Head of caudate nucleus (tissue), 42 donors: ENCODE measurements around the gene DNAJC30.
"Not testable (repeated sequence)": the region's sequence is repeated elsewhere in the genome, so short reads cannot be mapped to it uniquely, and the experiment has no call there.

Source experiments
- DNase-seq, 42 donors: peaks; one replicate each; pipeline versions ENCODE4 v3.0.0 to v3.0.0-alpha.2; 2020 to 2021; ENCODE audit warnings: mixed read lengths in 7 of 42
- intact Hi-C: fragments of 100-400 bp; cut with DNase I; formaldehyde crosslinking; loops from one replicate; pipeline ENCODE4 v1.15.0; 2022

DNAJC30 gene

GRCh38 chr7:73683056-73683787 is at the start of gene DNAJC30, which contains the start of gene BUD23:
Gene DNAJC30 (minus strand): TSS chr7:73683453. CDS start chr7:73683423, 30 bp downstream.
Gene BUD23 (plus strand): TSS chr7:73683597. CDS start chr7:73683626, 29 bp downstream.
- intact Hi-C loops, result loop anchor here (5.0 kb wide), 1 partner anchor 34 kb away; the partner anchor contains the start of gene STX1A

GRCh38 chr7:73732397-73732796 is 49.1 kb upstream of the DNAJC30 start:
- DNase-seq, result no peak
- intact Hi-C loops, result no loop called here

More at GRCh38 chr7:73683056-73683787, at the start of gene DNAJC30, which contains the start of gene BUD23:
- DNase-seq, result peak; percentile 92 to 98 (median 95)

GRCh38 chr7:73730485-73730884 is 47.2 kb upstream of the DNAJC30 start:
- intact Hi-C loops, result no loop called here
- DNase-seq, result no peak

DNA sequence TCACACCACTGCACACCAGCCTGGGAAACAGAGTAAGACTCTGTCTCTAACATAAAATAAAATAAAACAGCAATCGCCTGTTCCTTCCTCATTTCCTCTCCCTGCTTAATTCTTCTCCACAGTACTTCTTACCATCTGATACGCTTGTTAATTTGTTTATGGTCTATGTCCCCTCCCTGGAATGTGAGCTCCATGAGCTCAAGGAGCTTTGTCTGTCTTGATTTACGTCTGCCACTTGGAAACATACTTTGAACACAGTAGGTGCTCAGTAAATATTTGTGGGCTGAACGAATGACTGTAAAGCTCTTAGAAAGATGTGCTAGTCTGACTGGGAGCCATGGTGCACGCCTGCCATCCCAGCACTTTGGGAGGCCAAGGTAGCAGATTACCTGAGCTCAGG is 45.3 kb upstream of the DNAJC30 start:
- DNase-seq, result no peak
- intact Hi-C loops, result no loop called here

- intact Hi-C loops, result no loop called here
Measured at GRCh38 chr7:73727952-73728351, 44.7 kb upstream of the DNAJC30 start.

GRCh38 chr7:73726083-73726466 is 42.8 kb upstream of the DNAJC30 start:
- intact Hi-C loops, result no loop called here
- DNase-seq, result no peak

More at GRCh38 chr7:73727952-73728351, 44.7 kb upstream of the DNAJC30 start:
- no peak for DNase-seq

GRCh38 chr7:73723813-73724212 is 40.6 kb upstream of the DNAJC30 start:
- no peak for DNase-seq
- intact Hi-C loops, result no loop called here

- no peak for DNase-seq
- intact Hi-C loops, result no loop called here
Measured at GRCh38 chr7:73722785-73723184, 39.5 kb upstream of the DNAJC30 start.

- intact Hi-C loops, DNase-seq: not testable (repeated sequence)
Measured at GRCh38 chr7:73722182-73722581, 38.9 kb upstream of the DNAJC30 start.

- intact Hi-C loops, result no loop called here
- peak in 35 of 42 donors; percentile 26 to 80 (median 59) for DNase-seq
Measured at GRCh38 chr7:73721377-73721817, 38.1 kb upstream of the DNAJC30 start.

- intact Hi-C loops, DNase-seq: not testable (repeated sequence)
Measured at GRCh38 chr7:73720443-73720842, 37.2 kb upstream of the DNAJC30 start.

DNA sequence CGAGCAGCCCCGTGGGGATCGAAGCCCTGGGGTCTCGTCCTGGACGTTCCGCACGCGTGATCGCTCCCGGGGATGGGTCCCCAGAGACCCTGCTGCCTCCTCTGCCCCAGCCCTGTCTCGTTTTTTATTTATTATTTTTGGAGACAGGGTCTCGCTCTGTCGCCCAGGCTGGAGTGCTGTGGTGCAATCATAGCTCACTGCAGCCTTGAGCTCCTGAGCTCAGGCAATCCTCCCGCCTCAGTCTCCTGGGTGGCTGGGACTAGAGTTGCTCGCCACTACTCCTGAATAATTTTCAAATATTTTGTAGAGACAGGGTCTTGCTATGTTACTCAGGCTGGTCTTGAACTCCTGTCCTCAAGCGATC is 36.5 kb upstream of the DNAJC30 start:
- DNase-seq, result no peak
- intact Hi-C loops, result loop anchor here (5.0 to 10.0 kb wide), 2 partner anchors 37 to 145 kb away; partner anchors contain the start of genes BUD23, DNAJC30 and TBL2

DNA sequence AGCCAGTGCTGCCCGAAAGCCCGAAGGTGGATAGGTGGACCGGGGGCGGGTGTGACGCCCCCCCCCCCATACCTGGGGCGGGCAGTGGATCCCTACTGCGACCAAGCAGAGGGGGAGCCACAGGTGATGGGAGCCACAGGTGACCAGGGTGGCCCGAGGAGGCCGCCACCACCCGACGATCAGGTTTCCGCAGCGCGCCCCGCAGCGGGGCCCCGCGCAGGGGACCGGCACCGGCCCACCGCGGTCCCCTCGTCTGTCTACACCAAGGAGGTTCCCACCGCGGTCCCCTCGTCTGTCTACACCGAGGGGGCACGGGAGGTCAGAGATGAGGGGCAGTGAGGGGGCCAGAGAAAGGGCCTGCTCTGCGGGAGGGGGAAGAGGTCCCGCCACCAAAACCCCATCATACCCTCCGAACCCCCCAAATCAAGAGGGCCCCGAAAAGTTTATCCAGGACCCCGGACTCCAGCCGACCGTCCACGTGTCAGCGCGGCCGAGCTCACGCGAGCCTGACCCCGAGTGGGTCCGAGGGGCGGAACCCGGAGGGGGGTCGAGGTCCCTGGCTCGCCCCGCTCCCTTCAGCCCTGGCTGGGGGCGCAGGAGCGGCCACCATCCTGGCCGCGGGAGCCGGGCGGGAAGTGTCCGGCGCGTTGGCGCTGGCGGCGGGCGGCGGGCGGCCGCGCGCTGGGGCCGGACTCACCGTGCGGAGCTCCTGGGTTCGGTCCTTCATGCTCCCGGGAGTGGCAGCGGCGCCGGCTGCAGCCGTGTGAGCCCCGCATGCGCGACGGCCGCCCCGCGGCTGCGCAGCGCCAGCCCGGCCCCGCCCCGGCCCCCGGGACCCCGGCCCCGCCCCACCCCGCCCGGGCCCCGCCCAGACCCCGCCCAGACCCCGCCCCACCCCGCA is 35.9 kb upstream of the DNAJC30 start, which contains the start of gene STX1A:
Gene STX1A, minus strand, starts transcription at position 765 of the 901 bp plus-strand sequence. Its CDS starts 38 bp downstream, at position 727.
- intact Hi-C loops, result loop anchor here (5.0 to 10.0 kb wide), 2 partner anchors 37 to 144 kb away; partner anchors contain the start of genes BUD23, DNAJC30 and TBL2
- peak in 40 of 42 donors; percentile 47 to 85 (median 67) for DNase-seq

- intact Hi-C loops, result loop anchor here (5.0 to 10.0 kb wide), 2 partner anchors 36 to 144 kb away; partner anchors contain the start of genes BUD23, DNAJC30 and TBL2
- DNase-seq, result no peak
Measured at GRCh38 chr7:73718438-73718881, 35.2 kb upstream of the DNAJC30 start.

GRCh38 chr7:73717991-73718405 is 34.7 kb upstream of the DNAJC30 start:
- intact Hi-C loops, result loop anchor here (5.0 to 10.0 kb wide), 2 partner anchors 36 to 143 kb away; partner anchors contain the start of genes BUD23, DNAJC30 and TBL2
- peak in 1 of 42 donors; percentile 38 for DNase-seq

DNA sequence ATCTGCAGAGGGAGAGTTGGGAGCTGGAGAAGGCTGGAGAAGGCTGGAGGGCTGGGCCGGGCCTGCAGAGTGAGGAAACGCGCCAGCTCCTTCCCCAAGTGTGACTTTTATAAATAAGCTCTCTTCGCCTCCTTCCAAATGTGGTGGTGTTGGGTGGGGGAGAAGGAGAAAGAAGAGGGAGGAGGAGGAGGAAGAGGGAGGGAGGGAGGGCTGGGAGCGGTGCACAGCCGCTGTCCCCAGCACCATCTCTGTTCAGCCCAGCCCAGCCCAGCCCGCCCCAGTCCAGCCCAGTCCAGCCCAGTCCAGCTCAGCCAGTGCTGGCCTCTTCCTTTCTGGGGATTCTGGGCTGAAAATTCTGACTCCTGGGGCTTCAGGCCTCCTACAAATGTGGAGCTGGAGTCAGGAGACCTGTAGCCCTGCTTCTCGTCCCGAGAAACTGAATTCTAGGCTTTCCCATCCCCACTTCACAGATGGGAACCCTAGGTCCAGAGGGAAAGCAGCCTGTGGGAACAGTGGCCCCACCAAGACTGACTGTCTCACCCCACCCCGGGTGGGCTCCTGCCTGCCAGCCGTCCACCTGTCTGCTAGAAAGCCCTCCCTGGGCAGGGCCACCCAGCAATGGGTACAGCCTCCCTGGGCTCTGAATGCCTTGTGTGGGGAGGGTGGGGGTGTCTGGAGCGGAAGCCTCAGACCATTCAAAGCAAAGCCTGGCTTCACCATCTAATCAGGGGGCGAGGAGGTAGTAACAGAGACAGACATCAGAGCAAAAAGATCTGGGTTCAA is 34.0 kb upstream of the DNAJC30 start:
- intact Hi-C loops, result loop anchor here (5.0 to 10.0 kb wide), 2 partner anchors 35 to 142 kb away; partner anchors contain the start of genes BUD23, DNAJC30 and TBL2
- DNase-seq, result no peak

DNA sequence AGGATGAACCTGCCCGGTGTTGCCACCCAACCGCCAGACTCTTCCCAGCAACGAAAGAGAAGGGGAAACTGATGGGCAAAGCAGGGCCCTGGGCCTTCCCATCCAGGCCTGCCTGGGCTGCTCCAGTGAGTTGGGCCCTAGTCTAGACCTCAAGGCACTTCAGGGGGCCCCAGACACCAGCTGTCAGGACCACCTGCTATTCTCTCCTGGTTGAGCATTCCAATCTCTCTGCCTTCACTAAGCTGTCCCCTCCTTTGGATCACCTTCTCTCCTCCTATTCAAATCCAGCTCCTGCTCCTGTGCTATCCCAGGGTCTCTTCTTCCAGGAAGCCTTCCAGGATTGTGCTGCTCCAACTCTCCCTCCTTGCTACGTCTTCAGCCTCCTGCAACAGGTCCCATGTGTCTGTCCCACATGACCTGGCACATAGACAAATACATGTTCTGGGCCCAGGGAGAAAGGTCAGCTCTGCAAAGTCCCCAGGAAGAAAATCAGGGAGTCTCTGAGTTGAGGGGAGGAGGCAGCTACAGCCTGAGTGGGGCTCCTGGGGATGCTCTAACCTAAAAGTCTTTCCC is 33.2 kb upstream of the DNAJC30 start:
- intact Hi-C loops, result loop anchor here (5.0 to 10.0 kb wide), 2 partner anchors 34 to 142 kb away; partner anchors contain the start of genes BUD23, DNAJC30 and TBL2
- no peak for DNase-seq
